K562 (cell line): Measurements from ENCODE around the gene NENF. TPM values are rescaled to one million over a fixed set of nuclear protein-coding genes. Genes with fewer than 3 reads are reported as not detected.

ENCODE experiments used
- CREBBP ChIP-seq: IDR thresholded peaks from one replicate; pipeline ENCODE4 v1.6.1; 2012; ENCODE audit warnings: low read depth, mild to moderate bottlenecking, control low read depth, inconsistent platforms, low read length
- CSDE1 ChIP-seq, 2 experiments: fragments of 450-650 bp; IDR thresholded peaks; 2 replicates each; pipeline ENCODE4 v1.6.1; 2016; ENCODE audit warnings: mild to moderate bottlenecking in 1 of 2
- ESRRA ChIP-seq: fragments of 450-650 bp; IDR thresholded peaks from 2 replicates; pipeline ENCODE4 v1.6.1; 2014; ENCODE audit warnings: low read depth, mild to moderate bottlenecking, moderate library complexity, borderline replicate concordance
- ETS2 ChIP-seq: IDR thresholded peaks from 2 replicates; pipeline ENCODE4 v1.6.1; 2016; ENCODE audit warnings: borderline replicate concordance, missing genetic modification characterization, mild to moderate bottlenecking, moderate library complexity, missing compliant biosample characterization; ENCODE audit not compliant: poor library complexity, severe bottlenecking
- HNRNPUL1 ChIP-seq: fragments of 200-400 bp; formaldehyde crosslinking; IDR thresholded peaks from 2 replicates; pipeline ENCODE4 v1.6.1; 2017; ENCODE audit warnings: low read length
- MTA1 ChIP-seq: fragments of 450-650 bp; IDR thresholded peaks from 2 replicates; pipeline ENCODE4 v1.6.1; 2017; ENCODE audit warnings: borderline replicate concordance
- NELFE ChIP-seq: IDR thresholded peaks from 2 replicates; pipeline ENCODE4 v1.6.1; 2011; ENCODE audit warnings: mild to moderate bottlenecking; ENCODE audit not compliant: insufficient read depth, insufficient read length
- NFXL1 ChIP-seq: fragments of 450-650 bp; formaldehyde crosslinking; IDR thresholded peaks from 2 replicates; pipeline ENCODE4 v1.4.0; 2021; ENCODE audit warnings: mild to moderate bottlenecking
- NRF1 ChIP-seq, 2 experiments: fragments of 450-650 bp; IDR thresholded peaks in 1 of 2; conservative IDR thresholded peaks in 1 of 2; 2 replicates each; pipeline ENCODE4 v1.6.1; 2014; ENCODE audit warnings: mild to moderate bottlenecking in 2 of 2
- PCBP2 ChIP-seq: fragments of 200-400 bp; formaldehyde crosslinking; IDR thresholded peaks from 2 replicates; pipeline ENCODE4 v1.6.1; 2018; ENCODE audit warnings: low read length, low read depth, mild to moderate bottlenecking, moderate library complexity; ENCODE audit not compliant: poor library complexity, severe bottlenecking
- RBM34 ChIP-seq: fragments of 200-400 bp; formaldehyde crosslinking; IDR thresholded peaks from 2 replicates; pipeline ENCODE4 v1.6.1; 2018; ENCODE audit warnings: low read length, borderline replicate concordance; ENCODE audit not compliant: insufficient read depth
- RBM39 ChIP-seq: fragments of 200-400 bp; formaldehyde crosslinking; optimal IDR thresholded peaks from 2 replicates; pipeline ENCODE3; 2018; ENCODE audit warnings: low read depth, low read length
- RHOXF2B ChIP-seq: fragments of 250-450 bp; sonication (Bioruptor Pico); conservative IDR thresholded peaks from 2 replicates; pipeline ENCODE4 v1.5.1; 2021
- SREBF2 ChIP-seq: sonication (generic); formaldehyde crosslinking; IDR thresholded peaks from 2 replicates; pipeline ENCODE4 v1.4.0; 2020; ENCODE audit warnings: mild to moderate bottlenecking, missing genetic modification reagents
- XRCC3 ChIP-seq: fragments of 450-650 bp; IDR thresholded peaks from 2 replicates; pipeline ENCODE4 v1.6.1; 2017; ENCODE audit warnings: mild to moderate bottlenecking, moderate library complexity
- XRCC5 ChIP-seq: fragments of 200-400 bp; formaldehyde crosslinking; IDR thresholded peaks from 2 replicates; pipeline ENCODE4 v1.6.1; 2017; ENCODE audit warnings: low read depth, mild to moderate bottlenecking, low read length
- ZFP1 ChIP-seq: fragments of 450-650 bp; formaldehyde crosslinking; IDR thresholded peaks from 2 replicates; pipeline ENCODE4 v1.4.0; 2020; ENCODE audit warnings: mild to moderate bottlenecking, mixed read lengths
- polyA plus RNA-seq, 8 experiments: library from polyadenylated mRNA; depleted of rRNA in 4 of 8; stranded (reverse) in 5 of 8; unstranded in 3 of 8; fragments of >200 nt; fragmentation: Nextera tagmentation in 2 of 8; fragmentation: Illumina TruSeq in 1 of 8; extraction: Ambion mirVana in 2 of 8; extraction: Trizol in 1 of 8; gene quantifications; 2 replicates each; pipeline versions ENCODE4 v1.2.1 to v1.2.3, GENCODE V29; 2011 to 2014; ENCODE audit warnings: inconsistent platforms in 1 of 8, missing spikeins in 1 of 8
- total RNA-seq, 7 experiments: library from RNA; depleted of rRNA in 6 of 7; stranded (reverse); fragments of >200 nt in 6 of 7; fragmentation: Illumina TruSeq in 2 of 7; extraction: Trizol in 2 of 7; gene quantifications; 2 replicates each; pipeline versions ENCODE4 v1.2.1 to v1.2.3, GENCODE V29; 2011 to 2021; ENCODE audit warnings: low replicate concordance in 1 of 7
- TF ChIP-seq, protein P1 (sequence below): fragments of 250-450 bp; sonication (Bioruptor Pico); IDR thresholded peaks from 2 replicates; pipeline ENCODE4 v1.5.1; 2021; ENCODE audit warnings: mild to moderate bottlenecking
- TF ChIP-seq, protein P2 (sequence below): fragments of 450-650 bp; IDR thresholded peaks from 2 replicates; pipeline ENCODE4 v1.6.1; 2016; ENCODE audit warnings: antibody characterized with exemption

The NENF gene
- total and polyA plus RNA-seq, 9 of the 15 experiments (the other 6 are each of a cell fraction or from before 2014, with no cell fraction given), result 6.1 to 100 (median 72.8) TPM

DNA sequence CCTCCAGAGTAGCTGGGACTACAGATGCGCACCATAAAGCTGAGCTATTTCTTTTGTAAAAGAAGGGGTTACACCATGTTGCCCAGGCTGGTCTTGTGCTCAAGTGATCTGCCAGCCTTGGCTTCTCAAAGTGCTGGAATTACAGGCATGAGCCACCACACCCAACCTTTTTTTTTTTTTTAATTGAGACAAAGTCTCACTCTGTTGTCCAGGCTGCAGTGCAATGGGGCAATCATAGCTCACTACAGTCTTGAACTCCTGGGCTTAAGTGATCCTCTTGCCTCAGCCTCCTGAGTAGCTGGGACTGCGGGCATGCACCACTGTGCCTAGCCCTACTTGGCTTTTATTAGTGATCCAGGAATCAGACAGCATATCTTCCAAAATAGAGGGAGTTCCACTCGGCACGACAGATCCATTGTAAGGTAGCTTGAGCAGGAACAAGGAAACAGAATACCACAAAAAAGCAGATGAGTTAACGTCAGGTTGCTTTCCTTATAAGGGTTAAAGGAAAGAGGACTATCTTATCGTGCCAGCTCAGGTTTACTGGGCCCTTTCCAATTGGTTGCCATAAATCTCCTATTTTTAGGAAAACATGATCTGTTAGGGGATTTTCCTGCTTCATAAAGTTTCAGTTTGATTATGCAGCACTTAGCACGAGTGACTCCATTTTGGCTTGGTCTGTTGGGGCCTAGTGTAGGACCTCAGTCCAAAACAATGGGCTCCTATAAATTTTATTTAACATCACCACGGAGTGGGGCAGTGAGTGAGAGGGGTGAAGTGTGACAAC lies 45.2 kb downstream of the NENF start (continued):
- TF ChIP-seq NRF1 (conservative IDR thresholded peaks at IDR 0.05 in 1 of 2, IDR thresholded peaks at IDR 0.05 in 1 of 2) (no peak), PCBP2 (no peak), RBM34 (no peak), NFXL1 (CRISPR knock-in tag) (peak; percentile 96), SREBF2 (no peak), RHOXF2B (CRISPR knock-in tag) (peak; percentile 97), CSDE1 (IDR thresholded peaks at IDR 0.05) (no peak), XRCC5 (no peak), XRCC3 (no peak), CREBBP (no peak), RBM39 (no peak), ZFP1 (peak; percentile 94), ESRRA (no peak), ETS2 (tag) (peak; percentile 94), NELFE (no peak), HNRNPUL1 (no peak), MTA1 (no peak)
- TF ChIP-seq, protein P1, sequence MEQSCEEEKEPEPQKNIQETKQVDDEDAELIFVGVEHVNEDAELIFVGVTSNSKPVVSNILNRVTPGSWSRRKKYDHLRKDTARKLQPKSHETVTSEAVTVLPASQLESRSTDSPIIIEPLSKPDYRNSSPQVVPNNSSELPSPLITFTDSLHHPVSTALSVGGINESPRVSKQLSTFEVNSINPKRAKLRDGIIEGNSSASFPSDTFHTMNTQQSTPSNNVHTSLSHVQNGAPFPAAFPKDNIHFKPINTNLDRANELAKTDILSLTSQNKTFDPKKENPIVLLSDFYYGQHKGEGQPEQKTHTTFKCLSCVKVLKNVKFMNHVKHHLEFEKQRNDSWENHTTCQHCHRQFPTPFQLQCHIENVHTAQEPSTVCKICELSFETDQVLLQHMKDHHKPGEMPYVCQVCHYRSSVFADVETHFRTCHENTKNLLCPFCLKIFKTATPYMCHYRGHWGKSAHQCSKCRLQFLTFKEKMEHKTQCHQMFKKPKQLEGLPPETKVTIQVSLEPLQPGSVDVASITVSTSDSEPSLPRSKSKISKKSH, result 0 out of 2 replicates have a peak, but pooled peaks have one; percentile 67
- TF ChIP-seq, protein P2, sequence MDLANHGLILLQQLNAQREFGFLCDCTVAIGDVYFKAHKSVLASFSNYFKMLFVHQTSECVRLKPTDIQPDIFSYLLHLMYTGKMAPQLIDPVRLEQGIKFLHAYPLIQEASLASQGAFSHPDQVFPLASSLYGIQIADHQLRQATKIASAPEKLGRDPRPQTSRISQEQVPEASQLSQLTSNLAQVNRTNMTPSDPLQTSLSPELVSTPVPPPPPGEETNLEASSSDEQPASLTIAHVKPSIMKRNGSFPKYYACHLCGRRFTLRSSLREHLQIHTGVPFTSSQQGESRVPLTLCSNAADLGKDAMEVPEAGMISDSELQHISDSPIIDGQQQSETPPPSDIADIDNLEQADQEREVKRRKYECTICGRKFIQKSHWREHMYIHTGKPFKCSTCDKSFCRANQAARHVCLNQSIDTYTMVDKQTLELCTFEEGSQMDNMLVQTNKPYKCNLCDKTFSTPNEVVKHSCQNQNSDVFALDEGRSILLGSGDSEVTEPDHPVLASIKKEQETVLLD, result no peak
